Neural progenitor cell (in vitro differentiated cells): Measurements from ENCODE around the gene GINS2. TPM values are rescaled to one million over a fixed set of nuclear protein-coding genes. Genes with fewer than 3 reads are reported as not detected.

Experiments used
- DNase-seq: peaks from one replicate; pipeline ENCODE4 v3.0.0-alpha.2; 2016; ENCODE audit warnings: low spot score
- H2AFZ ChIP-seq: fragments of 200-600 bp; sonication (generic); replicated peaks from 2 replicates; pipeline ENCODE4 v1.6.1; 2016; ENCODE audit warnings: antibody characterized with exemption
- H3F3A ChIP-seq: fragments of 200-600 bp; sonication (generic); 2 replicates; pipeline ENCODE4 v1.6.1; 2016; ENCODE audit warnings: antibody characterized with exemption, low read depth
- H3K27ac ChIP-seq: fragments of 200-600 bp; sonication (generic); 2 replicates; pipeline ENCODE4 v1.5.1; 2016; ENCODE audit warnings: mild to moderate bottlenecking
- H3K27me3 ChIP-seq: fragments of 200-600 bp; sonication (generic); 2 replicates; pipeline ENCODE4 v1.6.1; 2016; ENCODE audit warnings: mild to moderate bottlenecking, moderate library complexity
- H3K36me3 ChIP-seq: fragments of 200-600 bp; sonication (generic); 2 replicates; pipeline ENCODE4 v1.5.1; 2016
- H3K4me1 ChIP-seq: fragments of 200-600 bp; sonication (generic); 2 replicates; pipeline ENCODE4 v1.6.1; 2016; ENCODE audit warnings: mixed run types
- H3K4me2 ChIP-seq: fragments of 200-600 bp; sonication (generic); 2 replicates; pipeline ENCODE4 v1.6.1; 2016
- H3K4me3 ChIP-seq: fragments of 200-600 bp; sonication (generic); 2 replicates; pipeline ENCODE4 v1.5.1; 2016
- H3K79me2 ChIP-seq: fragments of 200-600 bp; sonication (generic); 2 replicates; pipeline ENCODE4 v1.6.1; 2016; ENCODE audit warnings: low read depth
- H3K9ac ChIP-seq: fragments of 200-600 bp; sonication (generic); 2 replicates; pipeline ENCODE4 v1.6.1; 2016
- H3K9me3 ChIP-seq: fragments of 200-600 bp; sonication (generic); 2 replicates; pipeline ENCODE4 v1.5.1; 2016; ENCODE audit warnings: low read depth
- H4K20me1 ChIP-seq: fragments of 200-600 bp; sonication (generic); 2 replicates; pipeline ENCODE4 v1.6.1; 2016; ENCODE audit warnings: low read depth
- H3K27ac Mint-ChIP-seq: 3 replicates; pipeline ENCODE4 v1.8.0; 2021; ENCODE audit warnings: mixed read lengths
- H3K27me3 Mint-ChIP-seq: 2 replicates; pipeline ENCODE4 v1.8.0; 2022; ENCODE audit warnings: low read depth, mild to moderate bottlenecking, inconsistent platforms, moderate library complexity, mixed read lengths; ENCODE audit not compliant: insufficient read depth
- H3K36me3 Mint-ChIP-seq: 3 replicates; pipeline ENCODE4 v1.8.0; 2021; ENCODE audit warnings: mixed read lengths
- H3K4me1 Mint-ChIP-seq: 3 replicates; pipeline ENCODE4 v1.8.0; 2021; ENCODE audit warnings: mixed read lengths
- H3K4me3 Mint-ChIP-seq: 3 replicates; pipeline ENCODE4 v1.8.0; 2021; ENCODE audit warnings: mild to moderate bottlenecking, moderate library complexity, mixed read lengths
- H3K9me3 Mint-ChIP-seq: 3 replicates; pipeline ENCODE4 v1.8.0; 2020; ENCODE audit warnings: mixed read lengths
- EZH2 ChIP-seq: fragments of 200-600 bp; sonication (generic); IDR thresholded peaks from 2 replicates; pipeline ENCODE4 v1.6.1; 2017; ENCODE audit warnings: antibody characterized with exemption, mild to moderate bottlenecking, moderate library complexity
- EZH2phosphoT487 ChIP-seq: fragments of 200-600 bp; sonication (generic); IDR thresholded peaks from 2 replicates; pipeline ENCODE4 v1.6.1; 2017; ENCODE audit warnings: antibody characterized with exemption
- total RNA-seq: library from RNA; depleted of rRNA; stranded (reverse); fragments of >200 nt; gene quantifications from 2 replicates; pipeline ENCODE4 v1.2.3, GENCODE V29; 2015; ENCODE audit warnings: low replicate concordance
- TF ChIP-seq, protein P1 (sequence below): fragments of 200-600 bp; sonication (generic); IDR thresholded peaks from 2 replicates; pipeline ENCODE4 v1.5.1; 2017; ENCODE audit warnings: antibody characterized with exemption, mild to moderate bottlenecking

Gene GINS2
- total RNA-seq, 1 donor from 2014 or later = 47.9 TPM

DNA sequence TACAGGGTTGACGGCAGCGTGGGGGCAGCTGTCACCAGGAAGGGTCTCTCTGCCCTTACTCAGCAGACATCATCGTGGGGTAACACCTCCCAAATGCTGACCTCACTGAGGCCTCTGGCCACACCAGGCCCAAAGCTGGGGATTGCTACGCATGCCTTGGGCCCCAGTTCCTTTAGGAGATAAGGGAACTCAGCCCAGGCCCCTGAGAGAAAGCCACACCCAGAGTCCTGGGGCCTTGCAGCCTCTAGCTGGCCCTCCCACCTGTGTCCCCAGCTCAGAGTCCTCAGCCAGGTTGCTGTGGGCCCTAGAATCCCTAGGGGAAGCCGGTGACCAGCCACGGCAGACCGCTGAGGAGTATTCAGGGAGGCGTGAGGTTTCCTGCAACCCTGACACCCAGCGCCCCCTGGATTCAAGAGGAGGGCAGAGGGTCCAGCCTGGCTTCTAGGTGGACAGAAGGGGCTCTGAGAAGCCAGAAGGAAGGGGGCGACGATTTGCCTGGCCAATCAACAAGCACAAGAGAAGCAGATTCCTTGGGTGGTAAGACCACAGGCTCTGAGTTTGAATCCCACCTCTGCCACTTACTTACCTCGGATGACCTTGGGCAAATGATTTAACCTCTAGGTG is 10.3 kb upstream of the GINS2 start:
- Histone ChIP-seq H4K20me1 (no peaks in the 10 kb centered on the region), H3K9ac (no peak overlapping the region), H3K79me2 (no peaks in the 10 kb centered on the region), H3K36me3 (no peaks in the 10 kb centered on the region), H2AFZ (no peak overlapping the region), H3K9me3 (no peaks in the 10 kb centered on the region), H3F3A (peaks cover 6% of the 10 kb centered on the region), H3K4me2 (no peak overlapping the region), H3K4me3 (no peak overlapping the region), H3K27ac (no peak overlapping the region), H3K4me1 (no peaks in the 10 kb centered on the region), H3K27me3 (no peaks in the 10 kb centered on the region)
- DNase-seq = peak; percentile 58
- Mint-ChIP-seq H3K4me1 (peaks cover 18% of the 10 kb centered on the region), H3K36me3 (no peaks in the 10 kb centered on the region), H3K27ac (no peak overlapping the region), H3K9me3 (no peaks in the 10 kb centered on the region), H3K4me3 (no peak overlapping the region), H3K27me3 (peaks cover 9% of the 10 kb centered on the region)
- TF ChIP-seq, protein P1, sequence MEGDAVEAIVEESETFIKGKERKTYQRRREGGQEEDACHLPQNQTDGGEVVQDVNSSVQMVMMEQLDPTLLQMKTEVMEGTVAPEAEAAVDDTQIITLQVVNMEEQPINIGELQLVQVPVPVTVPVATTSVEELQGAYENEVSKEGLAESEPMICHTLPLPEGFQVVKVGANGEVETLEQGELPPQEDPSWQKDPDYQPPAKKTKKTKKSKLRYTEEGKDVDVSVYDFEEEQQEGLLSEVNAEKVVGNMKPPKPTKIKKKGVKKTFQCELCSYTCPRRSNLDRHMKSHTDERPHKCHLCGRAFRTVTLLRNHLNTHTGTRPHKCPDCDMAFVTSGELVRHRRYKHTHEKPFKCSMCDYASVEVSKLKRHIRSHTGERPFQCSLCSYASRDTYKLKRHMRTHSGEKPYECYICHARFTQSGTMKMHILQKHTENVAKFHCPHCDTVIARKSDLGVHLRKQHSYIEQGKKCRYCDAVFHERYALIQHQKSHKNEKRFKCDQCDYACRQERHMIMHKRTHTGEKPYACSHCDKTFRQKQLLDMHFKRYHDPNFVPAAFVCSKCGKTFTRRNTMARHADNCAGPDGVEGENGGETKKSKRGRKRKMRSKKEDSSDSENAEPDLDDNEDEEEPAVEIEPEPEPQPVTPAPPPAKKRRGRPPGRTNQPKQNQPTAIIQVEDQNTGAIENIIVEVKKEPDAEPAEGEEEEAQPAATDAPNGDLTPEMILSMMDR = peak; percentile 41
- TF ChIP-seq EZH2 = no peak

DNA sequence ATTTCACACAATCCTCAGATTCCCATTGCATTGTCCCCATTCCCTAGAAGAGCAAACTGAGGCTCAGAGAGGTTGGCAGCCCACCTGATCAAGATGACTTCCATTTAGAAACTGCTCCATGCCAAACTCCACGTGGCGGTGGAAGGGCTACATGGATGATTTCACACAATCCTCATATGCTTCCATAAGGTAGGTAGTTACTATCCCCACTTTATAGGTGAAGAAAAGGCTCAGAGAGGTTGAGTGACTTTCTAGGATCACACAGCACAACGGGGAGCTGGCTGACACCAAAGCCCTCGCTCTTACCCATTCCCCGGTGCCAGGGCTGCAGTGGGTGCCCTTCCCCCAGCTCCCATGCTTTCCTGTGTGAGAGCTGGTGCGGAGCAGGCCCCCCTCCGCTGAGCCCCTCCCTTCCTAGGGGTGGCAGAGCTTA is 9.7 kb upstream of the GINS2 start:
- Mint-ChIP-seq H3K9me3 (no peaks in the 10 kb centered on the region), H3K27ac (peak overlapping the region; percentile 54), H3K36me3 (no peaks in the 10 kb centered on the region), H3K27me3 (peaks cover 9% of the 10 kb centered on the region), H3K4me3 (no peak overlapping the region), H3K4me1 (peaks cover 18% of the 10 kb centered on the region)
- Histone ChIP-seq H3K9me3 (no peaks in the 10 kb centered on the region), H3F3A (peaks cover 6% of the 10 kb centered on the region), H3K4me2 (no peak overlapping the region), H2AFZ (no peak overlapping the region), H3K79me2 (no peaks in the 10 kb centered on the region), H3K27ac (no peak overlapping the region), H3K4me3 (no peak overlapping the region), H3K27me3 (no peaks in the 10 kb centered on the region), H4K20me1 (no peaks in the 10 kb centered on the region), H3K36me3 (no peaks in the 10 kb centered on the region), H3K9ac (no peak overlapping the region), H3K4me1 (no peaks in the 10 kb centered on the region)
- DNase-seq = no peak
- TF ChIP-seq EZH2phosphoT487 (no peak), EZH2 (no peak)
- TF ChIP-seq, protein P1 = no peak

DNA sequence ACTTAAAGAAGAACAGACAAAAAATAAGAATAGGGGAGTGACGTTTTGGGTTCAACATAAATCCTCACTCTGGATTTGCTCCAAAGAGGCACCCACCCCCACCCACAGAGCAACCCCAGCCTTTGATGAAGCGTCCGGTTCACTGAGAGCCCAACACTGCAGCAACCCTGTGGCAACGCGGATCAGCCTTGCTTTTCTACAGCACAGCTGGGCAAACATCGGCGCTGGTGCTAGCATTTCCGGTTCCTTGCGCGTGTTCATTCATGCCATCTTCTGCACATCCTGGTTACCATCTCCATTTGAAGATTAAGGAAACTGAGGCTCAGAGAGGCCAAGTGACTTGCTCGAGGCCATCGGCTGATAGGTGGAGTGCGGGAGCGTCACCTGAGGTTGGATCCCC is 8.7 kb upstream of the GINS2 start:
- no peaks in the 10 kb centered on the region for H3K9me3 Mint-ChIP-seq
- no peaks in the 10 kb centered on the region for H3K9me3 ChIP-seq
- DNase-seq = no peak
- H3K4me2 ChIP-seq = no peak overlapping the region
- no peaks in the 10 kb centered on the region for H3K36me3 ChIP-seq
- peaks cover 6% of the 10 kb centered on the region for H3F3A ChIP-seq
- H3K27ac ChIP-seq = no peak overlapping the region
- H3K4me1 ChIP-seq = no peaks in the 10 kb centered on the region
- no peaks in the 10 kb centered on the region for H4K20me1 ChIP-seq
- H3K27ac Mint-ChIP-seq = no peak overlapping the region
- no peaks in the 10 kb centered on the region for H3K79me2 ChIP-seq
- H3K27me3 Mint-ChIP-seq = peaks cover 9% of the 10 kb centered on the region
- H3K9ac ChIP-seq = no peak overlapping the region
- no peaks in the 10 kb centered on the region for H3K36me3 Mint-ChIP-seq
- no peak overlapping the region for H3K4me3 Mint-ChIP-seq
- H2AFZ ChIP-seq = no peak overlapping the region
- TF ChIP-seq EZH2phosphoT487 (no peak), EZH2 (no peak)
- TF ChIP-seq, protein P1 = no peak
- peaks cover 18% of the 10 kb centered on the region for H3K4me1 Mint-ChIP-seq
- no peak overlapping the region for H3K4me3 ChIP-seq
- no peaks in the 10 kb centered on the region for H3K27me3 ChIP-seq
